Body of pancreas (tissue), 4 donors: ENCODE measurements around the gene ZRSR2.

ENCODE experiments used
- POLR2A ChIP-seq, 3 donors: fragments of 450-650 bp; IDR thresholded peaks; one replicate each; pipeline ENCODE4 v1.6.1; 2016; ENCODE audit warnings: antibody characterized with exemption in 3 of 3, mild to moderate bottlenecking in 2 of 3
- TF ChIP-seq, protein P1 (sequence below), 7 experiments: fragments of 450-650 bp in 4 of 7; fragments of 200-600 bp in 3 of 7; sonication (generic) in 3 of 7; IDR thresholded peaks; one replicate each; pipeline ENCODE4 v1.5.1; 2016 to 2019; ENCODE audit warnings: antibody characterized with exemption in 7 of 7

DNA sequence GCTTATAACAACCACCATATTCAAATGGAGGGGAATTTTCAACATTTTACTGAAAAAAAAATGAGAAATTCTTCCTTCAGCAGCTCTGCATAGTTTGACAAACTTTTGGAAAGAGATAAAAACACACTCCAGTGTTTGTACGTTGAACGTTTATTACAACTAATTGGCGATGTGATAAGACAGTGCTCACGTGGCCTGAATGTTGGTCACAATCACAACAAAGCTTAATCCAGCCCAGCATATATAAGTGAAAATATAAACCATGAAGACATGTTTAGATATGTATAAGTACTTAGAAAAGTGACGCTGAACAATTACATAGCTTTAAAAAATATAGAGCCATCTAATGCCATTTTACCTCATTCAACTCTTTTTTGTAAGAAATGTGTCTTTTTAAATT, 35.7 kb downstream of the ZRSR2 start:
- TF ChIP-seq, protein P1, sequence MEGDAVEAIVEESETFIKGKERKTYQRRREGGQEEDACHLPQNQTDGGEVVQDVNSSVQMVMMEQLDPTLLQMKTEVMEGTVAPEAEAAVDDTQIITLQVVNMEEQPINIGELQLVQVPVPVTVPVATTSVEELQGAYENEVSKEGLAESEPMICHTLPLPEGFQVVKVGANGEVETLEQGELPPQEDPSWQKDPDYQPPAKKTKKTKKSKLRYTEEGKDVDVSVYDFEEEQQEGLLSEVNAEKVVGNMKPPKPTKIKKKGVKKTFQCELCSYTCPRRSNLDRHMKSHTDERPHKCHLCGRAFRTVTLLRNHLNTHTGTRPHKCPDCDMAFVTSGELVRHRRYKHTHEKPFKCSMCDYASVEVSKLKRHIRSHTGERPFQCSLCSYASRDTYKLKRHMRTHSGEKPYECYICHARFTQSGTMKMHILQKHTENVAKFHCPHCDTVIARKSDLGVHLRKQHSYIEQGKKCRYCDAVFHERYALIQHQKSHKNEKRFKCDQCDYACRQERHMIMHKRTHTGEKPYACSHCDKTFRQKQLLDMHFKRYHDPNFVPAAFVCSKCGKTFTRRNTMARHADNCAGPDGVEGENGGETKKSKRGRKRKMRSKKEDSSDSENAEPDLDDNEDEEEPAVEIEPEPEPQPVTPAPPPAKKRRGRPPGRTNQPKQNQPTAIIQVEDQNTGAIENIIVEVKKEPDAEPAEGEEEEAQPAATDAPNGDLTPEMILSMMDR (IDR thresholded peaks at IDR 0.05), result no peak
- no peak for TF ChIP-seq POLR2A (IDR thresholded peaks at IDR 0.05)
